ENCODE data around the gene TRIM34. TPM values are rescaled to one million over a fixed set of nuclear protein-coding genes. Genes with fewer than 3 reads are reported as not detected.

The TRIM34 gene
- polyA plus RNA-seq, 1 donor (not counting 4 experiments of a cell fraction or from before 2014, with no cell fraction given) = 20.5 TPM

DNA sequence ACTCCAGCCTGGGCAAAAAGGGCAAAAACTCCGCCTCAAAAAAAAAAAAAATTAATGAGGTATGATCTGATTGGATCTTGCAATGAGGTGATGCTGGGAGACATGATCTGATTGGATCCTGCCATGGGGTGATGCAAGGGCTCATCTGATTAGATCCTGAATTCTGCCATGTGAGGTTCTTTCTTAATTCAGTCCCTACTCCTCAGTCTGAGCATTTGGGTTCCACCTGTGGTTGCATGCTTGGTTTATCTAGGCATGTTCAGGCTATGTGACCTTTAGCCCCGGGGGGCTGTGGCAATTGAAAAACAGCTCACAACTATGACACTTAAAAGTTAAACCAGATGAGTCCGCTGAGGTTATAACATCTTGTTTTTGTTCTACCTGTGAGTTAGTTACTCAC is 33.2 kb upstream of the TRIM34 start:
- H3K27me3 ChIP-seq (ENCODE audit: control insufficient read depth, extremely low read depth, insufficient read depth, low read length) = no peaks in the 10 kb centered on the region
- peaks cover 2% of the 10 kb centered on the region for H3K4me1 ChIP-seq (ENCODE audit: control insufficient read depth, extremely low read depth, insufficient read depth, low read length)
- H3K27ac ChIP-seq (ENCODE audit: control insufficient read depth, insufficient read depth, low read length) = no peak overlapping the region
- no peaks in the 10 kb centered on the region for H3K79me2 ChIP-seq (ENCODE audit: control insufficient read depth, insufficient read depth, low read length)
- dilution Hi-C loops (cut with MboI; ENCODE audit: extremely low pct_ligation_motif_present, low sequenced_read_pairs) = no loop called here
- H3K9me1 ChIP-seq (ENCODE audit: control insufficient read depth, extremely low read depth, insufficient read depth, low read length) = no peaks in the 10 kb centered on the region
- no peaks in the 10 kb centered on the region for H3K36me3 ChIP-seq (ENCODE audit: control insufficient read depth in 2 of 2, extremely low read depth in 1 of 2, insufficient read depth in 2 of 2, low read length in 2 of 2)
- no peaks in the 10 kb centered on the region for H4K20me1 ChIP-seq (ENCODE audit: control insufficient read depth, extremely low read depth, insufficient read depth, low read length)
- no peak overlapping the region for H3K4me3 ChIP-seq (ENCODE audit: control insufficient read depth in 2 of 3, extremely low read depth in 1 of 3, insufficient read depth in 2 of 3, low read depth in 1 of 3, low read length in 3 of 3)
- H3K4me2 ChIP-seq (ENCODE audit: control insufficient read depth, extremely low read depth, insufficient read depth, low read depth, low read length) = no peak overlapping the region
- H3K9ac ChIP-seq (ENCODE audit: control insufficient read depth, extremely low read depth, insufficient read depth, low read length) = no peak overlapping the region
- H3K9me3 ChIP-seq (ENCODE audit: control insufficient read depth, low read depth, low read length) = no peaks in the 10 kb centered on the region
- DNase-seq (ENCODE audit: low read depth, low spot score) = no peak
- H2AFZ ChIP-seq (ENCODE audit: control insufficient read depth, low read length) = no peak overlapping the region
- TF ChIP-seq, protein P1, sequence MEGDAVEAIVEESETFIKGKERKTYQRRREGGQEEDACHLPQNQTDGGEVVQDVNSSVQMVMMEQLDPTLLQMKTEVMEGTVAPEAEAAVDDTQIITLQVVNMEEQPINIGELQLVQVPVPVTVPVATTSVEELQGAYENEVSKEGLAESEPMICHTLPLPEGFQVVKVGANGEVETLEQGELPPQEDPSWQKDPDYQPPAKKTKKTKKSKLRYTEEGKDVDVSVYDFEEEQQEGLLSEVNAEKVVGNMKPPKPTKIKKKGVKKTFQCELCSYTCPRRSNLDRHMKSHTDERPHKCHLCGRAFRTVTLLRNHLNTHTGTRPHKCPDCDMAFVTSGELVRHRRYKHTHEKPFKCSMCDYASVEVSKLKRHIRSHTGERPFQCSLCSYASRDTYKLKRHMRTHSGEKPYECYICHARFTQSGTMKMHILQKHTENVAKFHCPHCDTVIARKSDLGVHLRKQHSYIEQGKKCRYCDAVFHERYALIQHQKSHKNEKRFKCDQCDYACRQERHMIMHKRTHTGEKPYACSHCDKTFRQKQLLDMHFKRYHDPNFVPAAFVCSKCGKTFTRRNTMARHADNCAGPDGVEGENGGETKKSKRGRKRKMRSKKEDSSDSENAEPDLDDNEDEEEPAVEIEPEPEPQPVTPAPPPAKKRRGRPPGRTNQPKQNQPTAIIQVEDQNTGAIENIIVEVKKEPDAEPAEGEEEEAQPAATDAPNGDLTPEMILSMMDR (optimal IDR thresholded peaks at IDR 0.05 in 1 of 3, IDR thresholded peaks at IDR 0.05 in 1 of 3, conservative IDR thresholded peaks at IDR 0.05 in 1 of 3; ENCODE audit: extremely low read depth in 1 of 3, insufficient read depth in 2 of 3, low read length in 3 of 3) = no peak
- no peak for TF ChIP-seq EZH2 (IDR thresholded peaks at IDR 0.05; ENCODE audit: low read length)
- FAIRE-seq = no peak

DNA sequence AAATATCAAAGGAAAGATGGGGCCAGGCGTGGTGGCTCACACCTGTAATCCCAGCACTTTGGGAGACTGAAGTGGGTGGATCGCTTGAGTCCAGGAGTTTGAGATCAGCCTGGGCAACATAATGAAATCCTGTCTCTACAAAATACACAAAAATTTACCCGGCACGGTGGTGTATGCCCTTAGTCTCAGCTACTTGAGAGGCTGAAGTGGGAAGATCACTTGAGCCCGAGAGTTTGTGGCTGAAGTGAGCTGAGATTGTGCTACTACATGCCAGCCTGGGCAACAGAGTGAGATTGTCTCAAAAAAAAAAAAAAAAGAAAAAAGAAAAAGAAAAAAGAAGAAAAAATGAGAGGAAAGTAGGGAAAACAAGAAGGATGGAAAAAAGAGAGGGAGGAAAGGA is 32.2 kb upstream of the TRIM34 start:
- H3K9me3 ChIP-seq (ENCODE audit: control insufficient read depth, low read depth, low read length) = no peaks in the 10 kb centered on the region
- TF ChIP-seq, protein P1 (optimal IDR thresholded peaks at IDR 0.05 in 1 of 3, IDR thresholded peaks at IDR 0.05 in 1 of 3, conservative IDR thresholded peaks at IDR 0.05 in 1 of 3; ENCODE audit: extremely low read depth in 1 of 3, insufficient read depth in 2 of 3, low read length in 3 of 3) = no peak
- TF ChIP-seq EZH2 (IDR thresholded peaks at IDR 0.05; ENCODE audit: low read length) = no peak
- H3K27ac ChIP-seq (ENCODE audit: control insufficient read depth, insufficient read depth, low read length) = no peak overlapping the region
- no peaks in the 10 kb centered on the region for H3K9me1 ChIP-seq (ENCODE audit: control insufficient read depth, extremely low read depth, insufficient read depth, low read length)
- H3K4me1 ChIP-seq (ENCODE audit: control insufficient read depth, extremely low read depth, insufficient read depth, low read length) = peaks cover 11% of the 10 kb centered on the region
- H2AFZ ChIP-seq (ENCODE audit: control insufficient read depth, low read length) = no peak overlapping the region
- no peak for FAIRE-seq
- H3K27me3 ChIP-seq (ENCODE audit: control insufficient read depth, extremely low read depth, insufficient read depth, low read length) = no peaks in the 10 kb centered on the region
- no peak overlapping the region for H3K9ac ChIP-seq (ENCODE audit: control insufficient read depth, extremely low read depth, insufficient read depth, low read length)
- H3K4me2 ChIP-seq (ENCODE audit: control insufficient read depth, extremely low read depth, insufficient read depth, low read depth, low read length) = no peak overlapping the region
- DNase-seq (ENCODE audit: low read depth, low spot score) = no peak
- H4K20me1 ChIP-seq (ENCODE audit: control insufficient read depth, extremely low read depth, insufficient read depth, low read length) = no peaks in the 10 kb centered on the region
- no peaks in the 10 kb centered on the region for H3K79me2 ChIP-seq (ENCODE audit: control insufficient read depth, insufficient read depth, low read length)
- dilution Hi-C loops (cut with MboI; ENCODE audit: extremely low pct_ligation_motif_present, low sequenced_read_pairs) = no loop called here
- H3K36me3 ChIP-seq (ENCODE audit: control insufficient read depth in 2 of 2, extremely low read depth in 1 of 2, insufficient read depth in 2 of 2, low read length in 2 of 2) = no peaks in the 10 kb centered on the region
- no peak overlapping the region for H3K4me3 ChIP-seq (ENCODE audit: control insufficient read depth in 2 of 3, extremely low read depth in 1 of 3, insufficient read depth in 2 of 3, low read depth in 1 of 3, low read length in 3 of 3)

Data from keratinocyte (primary cell).